Osteocyte (in vitro differentiated cells): ENCODE measurements around the gene MTMR6. TPM values are rescaled to one million over a fixed set of nuclear protein-coding genes. Genes with fewer than 3 reads are reported as not detected.
A peak's percentile ranks its signal among the peaks of the same experiment; 100 is the strongest.

ENCODE experiments used
- DNase-seq: peaks from one replicate; pipeline ENCODE4 v3.0.0; 2021; ENCODE audit warnings: mixed read lengths; ENCODE audit not compliant: unreplicated experiment; ENCODE audit errors: extremely low spot score
- H3K27ac Mint-ChIP-seq: one replicate; pipeline ENCODE4 v1.8.0; 2021; ENCODE audit warnings: mild to moderate bottlenecking, mixed read lengths; ENCODE audit not compliant: unreplicated experiment
- H3K27me3 Mint-ChIP-seq: one replicate; pipeline ENCODE4 v1.8.0; 2021; ENCODE audit warnings: mixed read lengths; ENCODE audit not compliant: unreplicated experiment
- H3K36me3 Mint-ChIP-seq: one replicate; pipeline ENCODE4 v1.8.0; 2021; ENCODE audit warnings: mixed read lengths; ENCODE audit not compliant: unreplicated experiment
- H3K4me1 Mint-ChIP-seq: one replicate; pipeline ENCODE4 v1.8.0; 2021; ENCODE audit warnings: mixed read lengths; ENCODE audit not compliant: unreplicated experiment
- H3K4me3 Mint-ChIP-seq: one replicate; pipeline ENCODE4 v1.8.0; 2021; ENCODE audit warnings: mild to moderate bottlenecking, moderate library complexity, mixed read lengths; ENCODE audit not compliant: unreplicated experiment
- H3K9me3 Mint-ChIP-seq: one replicate; pipeline ENCODE4 v1.8.0; 2021; ENCODE audit warnings: mixed read lengths; ENCODE audit not compliant: unreplicated experiment
- CTCF ChIP-seq: fragments of 200-600 bp; sonication (generic); IDR thresholded peaks from 2 replicates; pipeline ENCODE4 v1.5.0; 2021; ENCODE audit warnings: antibody characterized with exemption, mild to moderate bottlenecking, moderate library complexity
- total RNA-seq: library from RNA; stranded (reverse); gene quantifications from 2 replicates; pipeline ENCODE4 v1.2.1, GENCODE V29; 2021

The MTMR6 gene
- total RNA-seq, 1 donor from 2014 or later = 19.5 TPM

- H3K27ac Mint-ChIP-seq = no peak overlapping the region
- no peak overlapping the region for H3K4me3 Mint-ChIP-seq
- peak; percentile 53 for DNase-seq
- no peaks in the 10 kb centered on the region for H3K9me3 Mint-ChIP-seq
- TF ChIP-seq CTCF = no peak
- H3K36me3 Mint-ChIP-seq = no peaks in the 10 kb centered on the region
- H3K4me1 Mint-ChIP-seq = no peaks in the 10 kb centered on the region
- peaks cover 49% of the 10 kb centered on the region for H3K27me3 Mint-ChIP-seq
Measured at GRCh38 chr13:25225970-25226369, 61.3 kb downstream of the MTMR6 start.

- H3K4me3 Mint-ChIP-seq = no peak overlapping the region
- no peaks in the 10 kb centered on the region for H3K36me3 Mint-ChIP-seq
- no peaks in the 10 kb centered on the region for H3K9me3 Mint-ChIP-seq
- H3K27ac Mint-ChIP-seq = no peak overlapping the region
- peak; percentile 53 for DNase-seq
- no peak for TF ChIP-seq CTCF
- peaks cover 57% of the 10 kb centered on the region for H3K27me3 Mint-ChIP-seq
- H3K4me1 Mint-ChIP-seq = no peaks in the 10 kb centered on the region
Measured at GRCh38 chr13:25224151-25224550, 63.1 kb downstream of the MTMR6 start.

- Mint-ChIP-seq H3K27ac (no peak overlapping the region), H3K4me1 (no peaks in the 10 kb centered on the region), H3K27me3 (peaks cover 57% of the 10 kb centered on the region), H3K4me3 (no peak overlapping the region), H3K36me3 (no peaks in the 10 kb centered on the region), H3K9me3 (no peaks in the 10 kb centered on the region)
- TF ChIP-seq CTCF = no peak
- DNase-seq = peak; percentile 67
Measured at GRCh38 chr13:25222740-25223139, 64.5 kb downstream of the MTMR6 start.

GRCh38 chr13:25218019-25218418 lies 69.3 kb downstream of the MTMR6 start:
- Mint-ChIP-seq H3K9me3 (no peaks in the 10 kb centered on the region), H3K27me3 (peaks cover 34% of the 10 kb centered on the region), H3K4me1 (no peaks in the 10 kb centered on the region), H3K36me3 (no peaks in the 10 kb centered on the region), H3K4me3 (no peak overlapping the region), H3K27ac (no peak overlapping the region)
- no peak for DNase-seq
- TF ChIP-seq CTCF = no peak

- Mint-ChIP-seq H3K36me3 (no peaks in the 10 kb centered on the region), H3K27ac (no peak overlapping the region), H3K9me3 (no peaks in the 10 kb centered on the region), H3K27me3 (peaks cover 29% of the 10 kb centered on the region), H3K4me1 (no peaks in the 10 kb centered on the region), H3K4me3 (no peak overlapping the region)
- no peak for TF ChIP-seq CTCF
- DNase-seq = no peak
Measured at GRCh38 chr13:25217023-25217885, 70.0 kb downstream of the MTMR6 start.
